Measurements from ENCODE around the gene MKRN2. TPM values are rescaled to one million over a fixed set of nuclear protein-coding genes. Genes with fewer than 3 reads are reported as not detected.

Gene MKRN2
- total RNA-seq, 2 experiments from 2014 or later, result 19.0 to 20.3 TPM

GRCh38 chr3:12611117-12611516 is 54.2 kb downstream of the MKRN2 start:
- Mint-ChIP-seq H3K27ac (no peak overlapping the region), H3K4me1 (ENCODE audit: low read depth) (peaks cover 53% of the 10 kb centered on the region)
- POLR2A ChIA-PET, result no interaction called here

GRCh38 chr3:12612514-12613226 is 55.8 kb downstream of the MKRN2 start:
- Mint-ChIP-seq H3K27ac (peak overlapping the region; percentile 27), H3K4me3 (no peak overlapping the region), H3K27me3 (no peaks in the 10 kb centered on the region), H3K4me1 (ENCODE audit: low read depth) (peaks cover 51% of the 10 kb centered on the region), H3K36me3 (ENCODE audit: low read depth) (peaks cover 71% of the 10 kb centered on the region), H3K9me3 (no peaks in the 10 kb centered on the region)
- no peaks in the 10 kb centered on the region for H3K9me3 ChIP-seq (ENCODE audit: control insufficient read depth in 1 of 2, insufficient read depth in 1 of 2, low read length in 2 of 2)
- DNase-seq, result no peak
- H3K36me3 ChIP-seq (ENCODE audit: insufficient read depth, low read length), result peaks cover 55% of the 10 kb centered on the region
- no peak overlapping the region for H3K4me3 ChIP-seq (ENCODE audit: low read length)
- CTCF ChIA-PET, result no interaction called here
- intact Hi-C loops (cut with DNase I, micrococcal nuclease), result loop anchor here in 1 of 2 experiments (5.0 kb wide), 1 partner anchor 40 kb away; no protein-coding TSS in a partner anchor
- TF ChIP-seq CTCF (IDR thresholded peaks at IDR 0.05), result no peak
- POLR2A ChIA-PET, result no interaction called here
- no peaks in the 10 kb centered on the region for H3K27me3 ChIP-seq (ENCODE audit: control insufficient read depth in 1 of 2, insufficient read depth in 2 of 2, low read length in 2 of 2)
- H3K27ac ChIP-seq (ENCODE audit: low read depth in 1 of 2, low read length in 2 of 2), result no peak overlapping the region
- ATAC-seq (ENCODE audit: poor library complexity), result no peak
- no peaks in the 10 kb centered on the region for H3K4me1 ChIP-seq (ENCODE audit: insufficient read depth, low read length)

More at GRCh38 chr3:12611117-12611516, 54.2 kb downstream of the MKRN2 start:
- H3K4me3 ChIP-seq (ENCODE audit: low read length), result no peak overlapping the region
- peaks cover 77% of the 10 kb centered on the region for H3K36me3 Mint-ChIP-seq (ENCODE audit: low read depth)
- intact Hi-C loops (cut with DNase I, micrococcal nuclease), result loop anchor here in 1 of 2 experiments (5.0 kb wide), 1 partner anchor 41 kb away; no protein-coding TSS in a partner anchor
- H3K9me3 Mint-ChIP-seq, result no peaks in the 10 kb centered on the region
- no peaks in the 10 kb centered on the region for H3K27me3 Mint-ChIP-seq
- H3K4me1 ChIP-seq (ENCODE audit: insufficient read depth, low read length), result peaks cover 11% of the 10 kb centered on the region
- H3K4me3 Mint-ChIP-seq, result no peak overlapping the region
- CTCF ChIA-PET, result no interaction called here
- no peaks in the 10 kb centered on the region for H3K27me3 ChIP-seq (ENCODE audit: control insufficient read depth in 1 of 2, insufficient read depth in 2 of 2, low read length in 2 of 2)
- TF ChIP-seq CTCF (IDR thresholded peaks at IDR 0.05), result no peak
- ATAC-seq (ENCODE audit: poor library complexity) (no peak), DNase-seq (no peak)
- no peaks in the 10 kb centered on the region for H3K9me3 ChIP-seq (ENCODE audit: control insufficient read depth in 1 of 2, insufficient read depth in 1 of 2, low read length in 2 of 2)
- H3K36me3 ChIP-seq (ENCODE audit: insufficient read depth, low read length), result peaks cover 54% of the 10 kb centered on the region
- no peak overlapping the region for H3K27ac ChIP-seq (ENCODE audit: low read depth in 1 of 2, low read length in 2 of 2)

GRCh38 chr3:12613250-12613649 is 56.4 kb downstream of the MKRN2 start:
- Mint-ChIP-seq H3K4me3 (no peak overlapping the region), H3K4me1 (ENCODE audit: low read depth) (peaks cover 55% of the 10 kb centered on the region), H3K27me3 (no peaks in the 10 kb centered on the region), H3K36me3 (ENCODE audit: low read depth) (peaks cover 69% of the 10 kb centered on the region), H3K27ac (peak overlapping the region; percentile 27), H3K9me3 (no peaks in the 10 kb centered on the region)
- peak; percentile 71 for ATAC-seq (ENCODE audit: poor library complexity)
- ChIA-PET POLR2A (no interaction called here), CTCF (no interaction called here)
- Histone ChIP-seq H3K4me3 (ENCODE audit: low read length) (no peak overlapping the region), H3K27ac (ENCODE audit: low read depth in 1 of 2, low read length in 2 of 2) (no peak overlapping the region), H3K36me3 (ENCODE audit: insufficient read depth, low read length) (peaks cover 55% of the 10 kb centered on the region), H3K27me3 (ENCODE audit: control insufficient read depth in 1 of 2, insufficient read depth in 2 of 2, low read length in 2 of 2) (no peaks in the 10 kb centered on the region), H3K9me3 (ENCODE audit: control insufficient read depth in 1 of 2, insufficient read depth in 1 of 2, low read length in 2 of 2) (no peaks in the 10 kb centered on the region), H3K4me1 (ENCODE audit: insufficient read depth, low read length) (no peaks in the 10 kb centered on the region)
- intact Hi-C loops (cut with DNase I, micrococcal nuclease), result loop anchor here in 1 of 2 experiments (5.0 kb wide), 1 partner anchor 39 kb away; no protein-coding TSS in a partner anchor
- peak in 3 of 14 experiments; percentile 14 to 43 (median 15) for DNase-seq
- TF ChIP-seq CTCF (IDR thresholded peaks at IDR 0.05), result no peak

Measured in CD4-positive, alpha-beta T cell (primary cell).